ENCODE results near the gene SLC35E2B.

DNA sequence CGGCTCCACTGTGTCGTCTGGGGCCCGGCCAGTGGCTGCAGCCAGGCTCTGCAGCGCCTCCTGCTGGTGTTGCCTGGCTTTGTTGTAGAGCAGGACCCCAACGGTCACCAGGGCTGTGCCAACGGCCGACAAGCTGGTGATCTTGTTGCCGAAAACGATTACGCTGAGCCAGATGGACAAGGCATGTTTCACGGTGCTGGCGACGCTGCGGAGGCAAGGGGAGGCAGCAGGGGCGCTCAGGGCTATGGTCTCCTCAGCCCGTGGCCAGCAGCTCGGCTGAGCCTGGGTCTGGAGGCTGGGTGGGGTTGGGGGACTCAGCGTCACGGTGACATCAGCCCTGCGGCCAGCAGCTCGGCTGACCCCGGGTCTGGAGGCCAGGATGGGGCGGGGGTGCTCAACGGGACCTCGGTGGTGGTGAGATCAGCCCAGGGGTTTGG, 26.8 kb downstream of the SLC35E2B start:
- TF ChIP-seq, protein P1, sequence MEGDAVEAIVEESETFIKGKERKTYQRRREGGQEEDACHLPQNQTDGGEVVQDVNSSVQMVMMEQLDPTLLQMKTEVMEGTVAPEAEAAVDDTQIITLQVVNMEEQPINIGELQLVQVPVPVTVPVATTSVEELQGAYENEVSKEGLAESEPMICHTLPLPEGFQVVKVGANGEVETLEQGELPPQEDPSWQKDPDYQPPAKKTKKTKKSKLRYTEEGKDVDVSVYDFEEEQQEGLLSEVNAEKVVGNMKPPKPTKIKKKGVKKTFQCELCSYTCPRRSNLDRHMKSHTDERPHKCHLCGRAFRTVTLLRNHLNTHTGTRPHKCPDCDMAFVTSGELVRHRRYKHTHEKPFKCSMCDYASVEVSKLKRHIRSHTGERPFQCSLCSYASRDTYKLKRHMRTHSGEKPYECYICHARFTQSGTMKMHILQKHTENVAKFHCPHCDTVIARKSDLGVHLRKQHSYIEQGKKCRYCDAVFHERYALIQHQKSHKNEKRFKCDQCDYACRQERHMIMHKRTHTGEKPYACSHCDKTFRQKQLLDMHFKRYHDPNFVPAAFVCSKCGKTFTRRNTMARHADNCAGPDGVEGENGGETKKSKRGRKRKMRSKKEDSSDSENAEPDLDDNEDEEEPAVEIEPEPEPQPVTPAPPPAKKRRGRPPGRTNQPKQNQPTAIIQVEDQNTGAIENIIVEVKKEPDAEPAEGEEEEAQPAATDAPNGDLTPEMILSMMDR (IDR thresholded peaks at IDR 0.05) = no peak
- TF ChIP-seq POLR2AphosphoS5 (IDR thresholded peaks at IDR 0.05) = no peak
